H9 (cell line): ENCODE data around the gene FLT1. TPM values are rescaled to one million over a fixed set of nuclear protein-coding genes. Genes with fewer than 3 reads are reported as not detected.

Source experiments
- DNase-seq: peaks from one replicate; pipeline ENCODE4 v3.0.0-alpha.2; 2017
- H2AFZ ChIP-seq: one replicate; pipeline ENCODE4 v1.6.1; 2013; ENCODE audit warnings: mild to moderate bottlenecking, low read length, control low read depth, moderate library complexity
- H2AK5ac ChIP-seq: 2 replicates; pipeline ENCODE4 v1.6.1; 2013; ENCODE audit warnings: low read length, control low read depth, mixed read lengths; ENCODE audit not compliant: insufficient read length
- H2BK120ac ChIP-seq: one replicate; pipeline ENCODE4 v1.6.1; 2013; ENCODE audit warnings: low read depth, mild to moderate bottlenecking, low read length, control low read depth, inconsistent platforms; ENCODE audit not compliant: poor library complexity, severe bottlenecking
- H2BK12ac ChIP-seq: 2 replicates; pipeline ENCODE4 v1.6.1; 2013; ENCODE audit warnings: low read length, control low read depth, mixed read lengths, low read depth; ENCODE audit not compliant: insufficient read length
- H2BK15ac ChIP-seq: 2 replicates; pipeline ENCODE4 v1.6.1; 2013; ENCODE audit warnings: low read depth, low read length, control low read depth
- H2BK20ac ChIP-seq: one replicate; pipeline ENCODE4 v1.6.1; 2013; ENCODE audit warnings: low read depth, mild to moderate bottlenecking, low read length, control low read depth, inconsistent platforms; ENCODE audit not compliant: poor library complexity, severe bottlenecking
- H2BK5ac ChIP-seq: 2 replicates; pipeline ENCODE4 v1.6.1; 2013; ENCODE audit warnings: low read length, control low read depth, mixed read lengths; ENCODE audit not compliant: insufficient read length
- H3K14ac ChIP-seq: 2 replicates; pipeline ENCODE4 v1.6.1; 2013; ENCODE audit warnings: low read length, control low read depth; ENCODE audit not compliant: insufficient read depth
- H3K18ac ChIP-seq: 2 replicates; pipeline ENCODE4 v1.6.1; 2013; ENCODE audit warnings: low read depth, mild to moderate bottlenecking, mixed read lengths, low read length, control low read depth; ENCODE audit not compliant: insufficient read length
- H3K23ac ChIP-seq: 2 replicates; pipeline ENCODE4 v1.6.1; 2013; ENCODE audit warnings: low read length, control low read depth, mixed read lengths, low read depth; ENCODE audit not compliant: insufficient read length
- H3K23me2 ChIP-seq: 2 replicates; pipeline ENCODE4 v1.6.1; 2013; ENCODE audit warnings: low read depth, mild to moderate bottlenecking, mixed read lengths, low read length, control low read depth; ENCODE audit not compliant: insufficient read length, poor library complexity, severe bottlenecking
- H3K27ac ChIP-seq: 2 replicates; pipeline ENCODE4 v1.5.1; 2013; ENCODE audit warnings: low read length, control low read depth, mixed read lengths, low read depth; ENCODE audit not compliant: insufficient read length
- H3K27me3 ChIP-seq: 2 replicates; pipeline ENCODE4 v1.6.1; 2013; ENCODE audit warnings: low read length, control low read depth, inconsistent platforms; ENCODE audit not compliant: insufficient read depth
- H3K4ac ChIP-seq: 2 replicates; pipeline ENCODE4 v1.6.1; 2013; ENCODE audit warnings: low read depth, mild to moderate bottlenecking, control low read depth, inconsistent platforms, low read length, moderate library complexity
- H3K4me1 ChIP-seq: 2 replicates; pipeline ENCODE4 v1.6.1; 2013; ENCODE audit warnings: low read length, control low read depth, inconsistent platforms; ENCODE audit not compliant: insufficient read depth
- H3K4me2 ChIP-seq: 2 replicates; pipeline ENCODE4 v1.6.1; 2013; ENCODE audit warnings: low read length, control low read depth, mixed read lengths; ENCODE audit not compliant: insufficient read length, insufficient read depth
- H3K56ac ChIP-seq: 2 replicates; pipeline ENCODE4 v1.6.1; 2013; ENCODE audit warnings: low read depth, mild to moderate bottlenecking, mixed read lengths, low read length, control low read depth; ENCODE audit not compliant: insufficient read length
- H3K79me1 ChIP-seq: 2 replicates; pipeline ENCODE4 v1.6.1; 2013; ENCODE audit warnings: low read depth, mild to moderate bottlenecking, moderate library complexity, low read length, control low read depth, inconsistent platforms; ENCODE audit not compliant: insufficient read depth, poor library complexity, severe bottlenecking
- H3K79me2 ChIP-seq: 2 replicates; pipeline ENCODE4 v1.6.1; 2013; ENCODE audit warnings: low read length, control low read depth, inconsistent platforms; ENCODE audit not compliant: insufficient read depth
- H3K9ac ChIP-seq: 2 replicates; pipeline ENCODE4 v1.6.1; 2013; ENCODE audit warnings: low read length, control low read depth, mixed read lengths; ENCODE audit not compliant: insufficient read length; ENCODE audit errors: extremely low read depth
- H3K9me3 ChIP-seq: one replicate; pipeline ENCODE4 v1.6.1; 2013; ENCODE audit warnings: low read depth, low read length, inconsistent platforms; ENCODE audit not compliant: control insufficient read depth
- H3T11ph ChIP-seq: one replicate; pipeline ENCODE4 v1.6.1; 2013; ENCODE audit warnings: mild to moderate bottlenecking, low read length, control low read depth, inconsistent platforms
- H4K20me1 ChIP-seq: one replicate; pipeline ENCODE4 v1.6.1; 2013; ENCODE audit not compliant: control insufficient read depth, insufficient read length, insufficient read depth
- H4K5ac ChIP-seq: 2 replicates; pipeline ENCODE4 v1.6.1; 2013; ENCODE audit warnings: low read depth, mild to moderate bottlenecking, mixed read lengths, low read length, control low read depth; ENCODE audit not compliant: insufficient read length
- H4K8ac ChIP-seq: replicated peaks from 2 replicates; pipeline ENCODE4 v1.6.1; 2013; ENCODE audit warnings: low read length, control low read depth, mixed read lengths, low read depth; ENCODE audit not compliant: insufficient read length
- H4K91ac ChIP-seq: 2 replicates; pipeline ENCODE4 v1.6.1; 2013; ENCODE audit warnings: low read depth, mild to moderate bottlenecking, moderate library complexity, mixed read lengths, low read length, control low read depth; ENCODE audit not compliant: insufficient read length
- H3K27ac Mint-ChIP-seq, 3 experiments: 2 replicates in 2 of 3; 3 replicates in 1 of 3; pipeline ENCODE4 v1.8.0; 2020 to 2021; ENCODE audit warnings: mixed read lengths in 3 of 3, mild to moderate bottlenecking in 1 of 3, moderate library complexity in 1 of 3
- H3K27me3 Mint-ChIP-seq: 2 replicates; pipeline ENCODE4 v1.8.0; 2021; ENCODE audit warnings: low read depth, mild to moderate bottlenecking, moderate library complexity, mixed read lengths
- H3K36me3 Mint-ChIP-seq, 3 experiments: 2 replicates in 2 of 3; 3 replicates in 1 of 3; pipeline ENCODE4 v1.8.0; 2020 to 2021; ENCODE audit warnings: low read depth in 3 of 3, mixed read lengths in 3 of 3; ENCODE audit not compliant: insufficient read depth in 1 of 3
- H3K4me1 Mint-ChIP-seq, 2 experiments: 2 replicates each; pipeline ENCODE4 v1.8.0; 2020; ENCODE audit warnings: mixed read lengths in 2 of 2
- H3K4me3 Mint-ChIP-seq, 2 experiments: 2 replicates in 1 of 2; 3 replicates in 1 of 2; pipeline ENCODE4 v1.8.0; 2020 to 2021; ENCODE audit warnings: mild to moderate bottlenecking in 2 of 2, mixed read lengths in 2 of 2, moderate library complexity in 1 of 2
- H3K9me3 Mint-ChIP-seq, 2 experiments: 2 replicates in 1 of 2; 3 replicates in 1 of 2; pipeline ENCODE4 v1.8.0; 2020; ENCODE audit warnings: mild to moderate bottlenecking in 2 of 2, mixed read lengths in 2 of 2, moderate library complexity in 1 of 2
- WGBS: extraction: QIAGEN DNeasy Blood & Tissue Kit; methylation state at CpG from one replicate; pipeline ENCODE4 v1.1.7; 2013; ENCODE audit warnings: missing lambda C conversion rate, low lambda C conversion rate, mixed read lengths; ENCODE audit not compliant: insufficient read length; ENCODE audit errors: extremely low coverage; 5-methylcytosine and 5-hydroxymethylcytosine counted together
- total RNA-seq: library from RNA; stranded (reverse); gene quantifications from 2 replicates; pipeline ENCODE4 v1.2.1, GENCODE V29; 2021
- TF ChIP-seq, protein P1 (sequence below): fragments of 200-600 bp; sonication (generic); conservative IDR thresholded peaks from 3 replicates; pipeline ENCODE4 v1.8.0; 2021; ENCODE audit warnings: antibody characterized with exemption, mild to moderate bottlenecking

FLT1 gene
- total RNA-seq, 1 experiment from 2014 or later, result 84.1 TPM

DNA sequence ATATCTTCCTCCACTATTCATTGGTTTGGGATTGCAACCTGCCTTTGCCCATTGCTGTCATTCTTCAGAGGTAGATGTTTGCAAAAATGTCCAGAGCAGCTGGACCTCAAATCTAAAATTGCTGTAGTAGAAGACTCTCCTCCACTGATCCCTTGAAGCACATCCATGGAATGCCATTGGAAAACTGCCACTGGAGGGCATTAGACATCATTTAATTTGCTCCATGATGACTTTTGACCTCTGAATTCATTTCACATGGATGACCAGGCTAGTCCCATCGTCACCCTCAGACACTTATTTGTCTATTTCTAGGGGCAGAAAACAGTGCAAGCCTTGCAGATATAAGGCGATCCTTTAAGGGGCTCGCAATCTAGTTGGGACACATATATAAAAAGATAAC lies 33.9 kb upstream of the FLT1 start:
- WGBS, result no CpG with 5 or more reads among the region's 3 CpGs
- peaks cover 22 to 26% of the 10 kb centered on the region in 2 experiments for H3K4me1 Mint-ChIP-seq
- no peak overlapping the region for H3K4me3 Mint-ChIP-seq
- no peaks in the 10 kb centered on the region for H3K79me1 ChIP-seq
- H3K4me1 ChIP-seq, result peaks cover 22% of the 10 kb centered on the region; the same call in 1 of the 2 replicates
- H3K14ac ChIP-seq, result no peak overlapping the region
- no peaks in the 10 kb centered on the region; a peak in 1 of 7 replicates for H3K36me3 Mint-ChIP-seq
- H4K91ac ChIP-seq, result no peak overlapping the region
- no peak overlapping the region for H3K56ac ChIP-seq
- H3K27me3 Mint-ChIP-seq, result peaks cover 12% of the 10 kb centered on the region
- H2AFZ ChIP-seq, result no peak overlapping the region
- H3K27ac ChIP-seq, result no peak overlapping the region
- no peak overlapping the region for H2BK20ac ChIP-seq
- H4K20me1 ChIP-seq, result no peaks in the 10 kb centered on the region
- peaks cover 0 to 1% of the 10 kb centered on the region in 2 experiments; a peak in 1 of 5 replicates for H3K9me3 Mint-ChIP-seq
- no peaks in the 10 kb centered on the region for H3K79me2 ChIP-seq
- no peak overlapping the region for H3K9ac ChIP-seq
- no peak overlapping the region for H4K5ac ChIP-seq
- TF ChIP-seq, protein P1, sequence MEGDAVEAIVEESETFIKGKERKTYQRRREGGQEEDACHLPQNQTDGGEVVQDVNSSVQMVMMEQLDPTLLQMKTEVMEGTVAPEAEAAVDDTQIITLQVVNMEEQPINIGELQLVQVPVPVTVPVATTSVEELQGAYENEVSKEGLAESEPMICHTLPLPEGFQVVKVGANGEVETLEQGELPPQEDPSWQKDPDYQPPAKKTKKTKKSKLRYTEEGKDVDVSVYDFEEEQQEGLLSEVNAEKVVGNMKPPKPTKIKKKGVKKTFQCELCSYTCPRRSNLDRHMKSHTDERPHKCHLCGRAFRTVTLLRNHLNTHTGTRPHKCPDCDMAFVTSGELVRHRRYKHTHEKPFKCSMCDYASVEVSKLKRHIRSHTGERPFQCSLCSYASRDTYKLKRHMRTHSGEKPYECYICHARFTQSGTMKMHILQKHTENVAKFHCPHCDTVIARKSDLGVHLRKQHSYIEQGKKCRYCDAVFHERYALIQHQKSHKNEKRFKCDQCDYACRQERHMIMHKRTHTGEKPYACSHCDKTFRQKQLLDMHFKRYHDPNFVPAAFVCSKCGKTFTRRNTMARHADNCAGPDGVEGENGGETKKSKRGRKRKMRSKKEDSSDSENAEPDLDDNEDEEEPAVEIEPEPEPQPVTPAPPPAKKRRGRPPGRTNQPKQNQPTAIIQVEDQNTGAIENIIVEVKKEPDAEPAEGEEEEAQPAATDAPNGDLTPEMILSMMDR, result no peak
- H2AK5ac ChIP-seq, result no peak overlapping the region
- H3K9me3 ChIP-seq, result no peaks in the 10 kb centered on the region
- no peak overlapping the region for H2BK120ac ChIP-seq
- H2BK5ac ChIP-seq, result no peak overlapping the region
- H3K23ac ChIP-seq, result no peak overlapping the region
- no peak overlapping the region for H3K18ac ChIP-seq
- peaks cover 17% of the 10 kb centered on the region for H3K23me2 ChIP-seq
- H3K27me3 ChIP-seq, result no peaks in the 10 kb centered on the region; the same call in 1 of the 2 replicates
- H2BK15ac ChIP-seq, result no peak overlapping the region
- no peak overlapping the region for H3K4me2 ChIP-seq
- H3K4ac ChIP-seq, result no peak overlapping the region
- no peak overlapping the region for H3K27ac Mint-ChIP-seq
- no peak overlapping the region for H3T11ph ChIP-seq
- H2BK12ac ChIP-seq, result no peak overlapping the region
- H4K8ac ChIP-seq, result no peak overlapping the region
- no peak for DNase-seq
